Measurements from ENCODE around the gene PLD1.
"Not testable (repeated sequence)": the region's sequence is repeated elsewhere in the genome, so short reads cannot be mapped to it uniquely, and the experiment has no call there.

PLD1 gene, protein sequence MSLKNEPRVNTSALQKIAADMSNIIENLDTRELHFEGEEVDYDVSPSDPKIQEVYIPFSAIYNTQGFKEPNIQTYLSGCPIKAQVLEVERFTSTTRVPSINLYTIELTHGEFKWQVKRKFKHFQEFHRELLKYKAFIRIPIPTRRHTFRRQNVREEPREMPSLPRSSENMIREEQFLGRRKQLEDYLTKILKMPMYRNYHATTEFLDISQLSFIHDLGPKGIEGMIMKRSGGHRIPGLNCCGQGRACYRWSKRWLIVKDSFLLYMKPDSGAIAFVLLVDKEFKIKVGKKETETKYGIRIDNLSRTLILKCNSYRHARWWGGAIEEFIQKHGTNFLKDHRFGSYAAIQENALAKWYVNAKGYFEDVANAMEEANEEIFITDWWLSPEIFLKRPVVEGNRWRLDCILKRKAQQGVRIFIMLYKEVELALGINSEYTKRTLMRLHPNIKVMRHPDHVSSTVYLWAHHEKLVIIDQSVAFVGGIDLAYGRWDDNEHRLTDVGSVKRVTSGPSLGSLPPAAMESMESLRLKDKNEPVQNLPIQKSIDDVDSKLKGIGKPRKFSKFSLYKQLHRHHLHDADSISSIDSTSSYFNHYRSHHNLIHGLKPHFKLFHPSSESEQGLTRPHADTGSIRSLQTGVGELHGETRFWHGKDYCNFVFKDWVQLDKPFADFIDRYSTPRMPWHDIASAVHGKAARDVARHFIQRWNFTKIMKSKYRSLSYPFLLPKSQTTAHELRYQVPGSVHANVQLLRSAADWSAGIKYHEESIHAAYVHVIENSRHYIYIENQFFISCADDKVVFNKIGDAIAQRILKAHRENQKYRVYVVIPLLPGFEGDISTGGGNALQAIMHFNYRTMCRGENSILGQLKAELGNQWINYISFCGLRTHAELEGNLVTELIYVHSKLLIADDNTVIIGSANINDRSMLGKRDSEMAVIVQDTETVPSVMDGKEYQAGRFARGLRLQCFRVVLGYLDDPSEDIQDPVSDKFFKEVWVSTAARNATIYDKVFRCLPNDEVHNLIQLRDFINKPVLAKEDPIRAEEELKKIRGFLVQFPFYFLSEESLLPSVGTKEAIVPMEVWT

DNA sequence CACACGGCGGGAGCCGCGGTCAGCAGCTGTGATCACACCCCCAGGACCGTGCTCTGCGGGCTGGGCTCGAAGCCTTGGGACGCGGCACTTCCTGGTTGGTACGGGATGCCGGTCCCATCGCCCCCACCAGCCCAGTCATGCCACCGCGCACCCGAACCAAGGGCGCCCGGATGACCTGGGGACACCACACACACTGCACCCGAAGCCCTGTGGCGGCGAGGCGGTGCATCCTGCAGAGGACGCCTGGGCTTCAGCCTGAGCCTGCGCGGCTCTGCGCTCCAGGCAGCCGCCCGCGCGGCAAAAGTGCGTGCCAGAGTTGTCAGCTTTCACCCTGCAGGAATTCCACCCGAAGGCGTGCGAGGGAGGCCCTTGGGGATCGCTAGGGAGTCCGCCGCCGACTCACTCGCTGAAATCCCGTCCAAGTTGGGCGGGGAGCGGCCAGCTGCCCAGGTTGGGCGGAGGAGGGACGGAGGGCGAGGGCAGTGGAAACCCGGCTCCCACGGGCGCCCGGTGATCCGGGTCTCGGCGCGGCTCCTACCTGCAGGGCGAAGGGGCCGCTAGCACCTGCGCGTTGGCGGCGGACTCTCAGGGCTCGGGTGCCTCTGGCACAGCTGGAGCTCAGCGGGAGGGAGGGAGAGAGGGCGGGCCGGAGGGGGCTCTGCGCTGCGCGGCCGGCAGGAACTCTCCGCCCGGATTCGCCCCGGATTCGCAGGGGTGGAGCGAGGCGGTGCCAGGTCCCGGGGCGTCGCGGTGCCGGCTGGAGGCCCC is at the start of gene PLD1:
Gene PLD1 (minus strand): TSS at position 623 of the 768 bp plus-strand sequence. CDS start 72,432 bp downstream, outside the sequence.
- peak within 1 kb of the TSS; percentile 67 for H3K4me3 ChIP-seq (ENCODE audit: low read length)
- TF ChIP-seq, protein P1, sequence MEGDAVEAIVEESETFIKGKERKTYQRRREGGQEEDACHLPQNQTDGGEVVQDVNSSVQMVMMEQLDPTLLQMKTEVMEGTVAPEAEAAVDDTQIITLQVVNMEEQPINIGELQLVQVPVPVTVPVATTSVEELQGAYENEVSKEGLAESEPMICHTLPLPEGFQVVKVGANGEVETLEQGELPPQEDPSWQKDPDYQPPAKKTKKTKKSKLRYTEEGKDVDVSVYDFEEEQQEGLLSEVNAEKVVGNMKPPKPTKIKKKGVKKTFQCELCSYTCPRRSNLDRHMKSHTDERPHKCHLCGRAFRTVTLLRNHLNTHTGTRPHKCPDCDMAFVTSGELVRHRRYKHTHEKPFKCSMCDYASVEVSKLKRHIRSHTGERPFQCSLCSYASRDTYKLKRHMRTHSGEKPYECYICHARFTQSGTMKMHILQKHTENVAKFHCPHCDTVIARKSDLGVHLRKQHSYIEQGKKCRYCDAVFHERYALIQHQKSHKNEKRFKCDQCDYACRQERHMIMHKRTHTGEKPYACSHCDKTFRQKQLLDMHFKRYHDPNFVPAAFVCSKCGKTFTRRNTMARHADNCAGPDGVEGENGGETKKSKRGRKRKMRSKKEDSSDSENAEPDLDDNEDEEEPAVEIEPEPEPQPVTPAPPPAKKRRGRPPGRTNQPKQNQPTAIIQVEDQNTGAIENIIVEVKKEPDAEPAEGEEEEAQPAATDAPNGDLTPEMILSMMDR (IDR thresholded peaks at IDR 0.05; ENCODE audit: insufficient read depth, low read depth, low read length, missing control alignments) = no peak
- DNase-seq (ENCODE audit: low read depth) = peak; percentile 91

DNA sequence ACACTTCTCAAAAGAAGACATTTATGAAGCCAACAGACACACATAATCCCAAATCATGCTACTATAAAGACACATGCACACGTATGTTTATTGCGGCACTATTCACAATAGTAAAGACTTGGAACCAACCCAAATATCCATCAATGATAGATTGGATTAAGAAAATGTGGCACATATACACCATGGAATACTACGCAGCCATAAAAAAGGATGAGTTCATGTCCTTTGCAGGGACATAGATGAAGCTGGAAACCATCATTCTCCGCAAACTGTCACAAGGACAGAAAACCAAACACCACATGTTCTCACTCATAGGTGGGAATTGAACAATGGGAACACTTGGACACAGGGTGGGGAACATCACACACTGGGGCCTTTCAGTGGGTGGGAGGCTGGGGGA is 48.5 kb upstream of the PLD1 start:
- not testable (repeated sequence) for H3K4me3 ChIP-seq (ENCODE audit: low read length); DNase-seq (ENCODE audit: low read depth)

DNA sequence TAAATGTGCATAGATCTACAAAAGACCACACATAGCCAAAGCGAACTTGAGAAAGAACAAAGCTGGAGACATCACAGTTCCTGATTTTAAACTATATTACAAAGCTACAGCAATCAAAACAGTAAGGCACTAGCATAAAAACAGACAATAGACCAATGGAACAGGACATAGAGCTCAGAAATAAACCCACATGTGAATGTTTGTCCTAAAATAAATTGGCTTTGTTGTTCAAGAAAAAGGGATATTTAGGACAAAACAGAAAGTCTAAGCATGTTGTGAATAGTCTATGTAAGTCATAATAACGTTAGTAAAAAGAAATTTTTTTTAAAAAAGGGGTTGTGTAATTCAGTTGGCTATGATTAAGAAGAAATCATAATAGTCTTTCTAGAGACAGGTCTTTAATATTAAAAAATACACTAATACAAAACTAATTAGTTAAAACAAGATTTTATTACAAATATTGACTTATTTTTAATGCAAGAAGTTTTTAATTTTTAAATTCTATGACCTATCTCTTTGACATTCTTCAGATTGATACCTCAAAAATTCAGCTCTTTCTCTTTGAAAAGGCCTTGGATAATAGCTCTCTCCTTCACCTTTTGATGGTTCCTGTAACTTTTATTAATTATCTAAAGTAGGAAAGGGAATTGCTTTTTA is 44.5 kb upstream of the PLD1 start:
- TF ChIP-seq, protein P1 (IDR thresholded peaks at IDR 0.05; ENCODE audit: insufficient read depth, low read depth, low read length, missing control alignments) = no peak
- DNase-seq (ENCODE audit: low read depth) = no peak
- H3K4me3 ChIP-seq (ENCODE audit: low read length) = no peak overlapping the region

DNA sequence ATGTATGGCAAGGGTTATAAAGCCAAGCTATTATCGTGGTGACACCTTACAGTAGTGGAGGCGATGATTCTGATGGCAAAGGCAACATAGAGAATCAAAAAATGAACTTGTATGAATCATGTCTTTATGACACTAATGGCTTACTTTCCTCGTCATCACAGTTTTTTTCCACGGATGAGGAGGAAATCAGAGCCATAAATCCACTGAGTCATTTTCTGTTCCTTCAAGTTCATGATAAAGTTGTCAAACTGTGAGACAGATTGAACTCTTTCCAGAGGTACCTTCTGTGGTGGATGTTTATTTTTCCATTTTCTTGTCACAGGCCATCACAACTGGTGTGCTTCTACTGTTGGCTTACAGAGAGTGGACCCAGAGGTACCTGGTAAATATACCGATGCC is 41.4 kb upstream of the PLD1 start:
- no peak overlapping the region for H3K4me3 ChIP-seq (ENCODE audit: low read length)
- DNase-seq (ENCODE audit: low read depth) = peak; percentile 42
- TF ChIP-seq, protein P1 (IDR thresholded peaks at IDR 0.05; ENCODE audit: insufficient read depth, low read depth, low read length, missing control alignments) = no peak

DNA sequence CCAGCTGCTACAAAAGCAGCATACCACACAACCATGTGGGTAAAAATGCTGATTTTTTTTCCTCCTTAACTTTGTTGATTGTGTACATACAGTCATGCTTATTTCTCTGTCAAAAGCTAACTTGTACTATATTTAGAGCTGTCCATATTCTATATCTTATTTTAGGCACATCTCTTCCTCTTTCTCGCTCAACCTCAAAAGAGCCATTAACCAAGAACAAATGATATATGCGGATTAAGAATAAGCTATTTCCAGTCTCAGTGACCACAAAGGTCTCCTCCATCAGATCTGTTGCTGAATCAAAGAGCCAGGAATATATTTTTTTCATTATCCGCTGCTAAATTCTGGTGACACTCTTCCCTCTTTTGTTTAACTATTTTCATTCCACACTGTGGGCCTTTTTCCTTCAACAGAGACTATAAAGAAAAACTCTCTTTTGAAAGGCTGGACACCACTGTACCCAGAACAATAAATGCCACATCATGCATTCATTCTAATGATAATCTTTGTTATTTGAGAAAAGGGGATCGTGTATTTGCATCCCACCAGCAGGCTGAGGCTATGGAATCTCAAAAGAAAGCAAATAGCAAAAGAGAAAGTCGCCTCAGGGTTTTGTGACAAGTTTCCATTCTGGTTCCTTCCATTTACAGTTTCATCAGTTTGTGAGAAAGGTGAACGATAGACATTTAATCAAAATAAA is 40.8 kb upstream of the PLD1 start:
- DNase-seq (ENCODE audit: low read depth) = no peak
- H3K4me3 ChIP-seq (ENCODE audit: low read length) = no peak overlapping the region
- TF ChIP-seq, protein P1 (IDR thresholded peaks at IDR 0.05; ENCODE audit: insufficient read depth, low read depth, low read length, missing control alignments) = no peak

DNA sequence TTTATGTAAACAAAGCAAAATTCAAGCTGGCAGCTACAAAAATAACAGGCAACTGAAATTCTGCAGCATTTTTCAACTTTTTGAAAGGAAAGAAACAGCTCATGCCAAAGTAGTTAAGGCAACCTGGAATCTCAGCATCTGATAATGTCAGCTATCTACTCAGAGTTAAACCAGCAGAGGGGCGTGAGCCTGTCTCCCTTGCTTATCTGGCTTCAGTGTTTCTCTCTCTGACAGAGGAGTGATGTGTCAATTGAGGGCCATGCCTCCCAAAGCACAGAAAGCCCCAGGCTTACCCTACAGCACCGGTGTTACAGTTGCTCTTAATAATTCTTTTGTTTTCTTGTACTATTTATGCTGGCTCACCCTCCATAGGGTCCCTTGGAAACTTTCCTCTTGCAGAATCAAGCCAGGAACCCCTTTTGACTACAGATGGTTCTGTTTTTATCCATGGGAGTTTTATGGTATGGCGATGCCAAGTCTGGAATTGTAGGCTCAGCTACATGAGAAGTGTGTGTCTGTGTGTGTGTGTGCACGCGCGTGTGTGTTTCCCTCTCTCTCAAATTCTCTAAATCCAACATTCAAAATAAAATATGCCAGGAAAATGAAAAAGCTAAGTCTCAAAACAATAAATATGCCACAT is 40.2 kb upstream of the PLD1 start:
- TF ChIP-seq, protein P1 (IDR thresholded peaks at IDR 0.05; ENCODE audit: insufficient read depth, low read depth, low read length, missing control alignments) = no peak
- H3K4me3 ChIP-seq (ENCODE audit: low read length) = no peak overlapping the region
- no peak for DNase-seq (ENCODE audit: low read depth)

Measured in epithelial cell of esophagus (primary cell).